H1 (cell line): Measurements from ENCODE around the gene DNAJB11. TPM values are rescaled to one million over a fixed set of nuclear protein-coding genes. Genes with fewer than 3 reads are reported as not detected.
A peak's percentile ranks its signal among the peaks of the same experiment; 100 is the strongest.

Experiments used
- CTCF ChIA-PET: fragments of 300-600 bp; sonication (Branson Sonifier 250); formaldehyde crosslinking; loops from one replicate; lab custom pipeline; 2021; ENCODE audit not compliant: partially characterized antibody; lab: Charles Lee
- POLR2A ChIA-PET: fragments of 300-600 bp; sonication (Branson Sonifier 250); formaldehyde crosslinking; loops from one replicate; lab custom pipeline; 2021; ENCODE audit warnings: inconsistent platforms; ENCODE audit not compliant: partially characterized antibody; lab: Charles Lee
- DNase-seq, 2 experiments: peaks; one replicate each; pipeline versions ENCODE4 v3.0.0 to v3.0.0-alpha.2; 2010 to 2022; ENCODE audit warnings: low spot score in 2 of 2, low read depth in 1 of 2, mixed read lengths in 1 of 2
- FAIRE-seq: peaks from 2 replicates; lab custom pipeline; 2011; peaks lifted over from hg19 to GRCh38; lab: Jason Lieb, UNC
- H2AFZ ChIP-seq: 2 replicates; pipeline ENCODE4 v1.8.1; 2012; ENCODE audit warnings: low read length, inconsistent platforms
- H2AK5ac ChIP-seq: 2 replicates; pipeline ENCODE4 v1.6.1; 2013; ENCODE audit warnings: low read depth, low read length
- H2BK120ac ChIP-seq: replicated peaks from 2 replicates; pipeline ENCODE3; 2013; ENCODE audit warnings: low read depth, low read length, inconsistent platforms
- H2BK12ac ChIP-seq: 2 replicates; pipeline ENCODE4 v1.6.1; 2013; ENCODE audit warnings: low read depth, low read length
- H2BK15ac ChIP-seq: 2 replicates; pipeline ENCODE4 v1.6.1; 2013; ENCODE audit warnings: low read length
- H2BK20ac ChIP-seq: 2 replicates; pipeline ENCODE4 v1.6.1; 2013; ENCODE audit warnings: low read length
- H2BK5ac ChIP-seq: 2 replicates; pipeline ENCODE4 v1.6.1; 2013; ENCODE audit warnings: low read depth, low read length
- H3K14ac ChIP-seq: 2 replicates; pipeline ENCODE4 v1.6.1; 2013; ENCODE audit warnings: inconsistent platforms; ENCODE audit not compliant: insufficient read length
- H3K18ac ChIP-seq: 2 replicates; pipeline ENCODE4 v1.6.1; 2013; ENCODE audit warnings: low read length; ENCODE audit errors: extremely low read depth
- H3K23ac ChIP-seq: 2 replicates; pipeline ENCODE4 v1.6.1; 2013; ENCODE audit warnings: inconsistent platforms; ENCODE audit not compliant: insufficient read length
- H3K23me2 ChIP-seq: 2 replicates; pipeline ENCODE4 v1.6.1; 2013; ENCODE audit warnings: low read depth, low read length
- H3K27ac ChIP-seq: 2 replicates; pipeline ENCODE4 v1.6.1; 2011; ENCODE audit warnings: low read depth, low read length, inconsistent platforms
- H3K27me3 ChIP-seq, 4 experiments: replicated peaks in 1 of 4; 1 replicate in 1 of 4; 2 replicates in 3 of 4; pipeline versions ENCODE4 v1.6.1 to v1.8.1; 2011 to 2013; ENCODE audit warnings: low read length in 3 of 4, mild to moderate bottlenecking in 3 of 4, inconsistent platforms in 2 of 4, mixed read lengths in 2 of 4, moderate library complexity in 1 of 4; ENCODE audit not compliant: control insufficient read depth in 3 of 4, insufficient read depth in 3 of 4; ENCODE audit errors: extremely low read depth in 1 of 4
- H3K36me3 ChIP-seq, 4 experiments: 2 replicates each; pipeline versions ENCODE4 v1.6.1 to v1.8.1; 2011 to 2013; ENCODE audit warnings: mild to moderate bottlenecking in 4 of 4, low read length in 3 of 4, moderate library complexity in 2 of 4, control low read depth in 1 of 4, inconsistent platforms in 1 of 4; ENCODE audit not compliant: insufficient read depth in 4 of 4, control insufficient read depth in 2 of 4
- H3K4ac ChIP-seq: replicated peaks from 2 replicates; pipeline ENCODE3; 2013; ENCODE audit warnings: low read length, low read depth, mixed read lengths, inconsistent platforms; ENCODE audit not compliant: insufficient read length
- H3K4me1 ChIP-seq, 4 experiments: replicated peaks in 1 of 4; 1 replicate in 1 of 4; 2 replicates in 3 of 4; pipeline versions ENCODE4 v1.6.1 to v1.8.1; 2011 to 2013; ENCODE audit warnings: low read length in 3 of 4, inconsistent platforms in 2 of 4, mixed read lengths in 1 of 4; ENCODE audit not compliant: insufficient read depth in 4 of 4, control insufficient read depth in 3 of 4
- H3K4me2 ChIP-seq, 2 experiments: 2 replicates each; pipeline versions ENCODE4 v1.6.1 to v1.8.1; 2011 to 2013; ENCODE audit warnings: low read depth in 2 of 2, low read length in 2 of 2, control low read depth in 1 of 2, inconsistent platforms in 1 of 2, mild to moderate bottlenecking in 1 of 2; ENCODE audit not compliant: insufficient read depth in 1 of 2
- H3K4me3 ChIP-seq, 4 experiments: fragments of 200-600, 300-600 bp in 1 of 4; sonication (generic), shearing (Covaris generic), sonication (Bioruptor Twin) in 1 of 4; 2 replicates each; pipeline versions ENCODE4 v1.5.1 to v1.8.1; 2011 to 2016; ENCODE audit warnings: low read length in 4 of 4, low read depth in 3 of 4, control low read depth in 2 of 4, inconsistent platforms in 2 of 4, mild to moderate bottlenecking in 2 of 4, mixed read lengths in 1 of 4, moderate library complexity in 1 of 4; ENCODE audit not compliant: insufficient read depth in 2 of 4; ENCODE audit errors: extremely low read depth in 1 of 4
- H3K56ac ChIP-seq: replicated peaks from 2 replicates; pipeline ENCODE3; 2013; ENCODE audit warnings: low read depth, mild to moderate bottlenecking, mixed read lengths, low read length, inconsistent platforms; ENCODE audit not compliant: insufficient read length
- H3K79me1 ChIP-seq: 2 replicates; pipeline ENCODE4 v1.6.1; 2013; ENCODE audit warnings: low read depth, low read length, control low read depth
- H3K79me2 ChIP-seq, 2 experiments: 2 replicates each; pipeline versions ENCODE4 v1.6.1 to v1.8.1; 2012 to 2013; ENCODE audit warnings: low read length in 2 of 2, mild to moderate bottlenecking in 2 of 2, inconsistent platforms in 1 of 2; ENCODE audit not compliant: insufficient read depth in 2 of 2, control insufficient read depth in 1 of 2
- H3K9ac ChIP-seq, 4 experiments: replicated peaks in 1 of 4; 1 replicate in 1 of 4; 2 replicates in 3 of 4; pipeline versions ENCODE4 v1.6.1 to v1.8.1; 2011 to 2013; ENCODE audit warnings: low read depth in 3 of 4, low read length in 3 of 4, control low read depth in 2 of 4, mild to moderate bottlenecking in 2 of 4, moderate library complexity in 2 of 4, inconsistent platforms in 1 of 4; ENCODE audit errors: extremely low read depth in 1 of 4
- H3K9me3 ChIP-seq, 2 experiments: 2 replicates each; pipeline versions ENCODE4 v1.6.1 to v1.8.1; 2012 to 2013; ENCODE audit warnings: mild to moderate bottlenecking in 2 of 2, moderate library complexity in 2 of 2, control low read depth in 1 of 2, inconsistent platforms in 1 of 2, low read depth in 1 of 2, low read length in 1 of 2, mixed read lengths in 1 of 2; ENCODE audit not compliant: insufficient read depth in 2 of 2
- H4K20me1 ChIP-seq, 2 experiments: replicated peaks in 1 of 2; 2 replicates each; pipeline versions ENCODE3 to v1.8.1; 2011 to 2013; ENCODE audit warnings: inconsistent platforms in 2 of 2, low read length in 2 of 2, mild to moderate bottlenecking in 1 of 2; ENCODE audit not compliant: insufficient read depth in 2 of 2, control insufficient read depth in 1 of 2
- H4K5ac ChIP-seq: 2 replicates; pipeline ENCODE4 v1.6.1; 2013; ENCODE audit warnings: low read length, low read depth, mixed read lengths, inconsistent platforms; ENCODE audit not compliant: insufficient read length
- H4K8ac ChIP-seq: 2 replicates; pipeline ENCODE4 v1.8.0; 2013; ENCODE audit warnings: mild to moderate bottlenecking, moderate library complexity, low read length, inconsistent platforms; ENCODE audit not compliant: insufficient read depth; ENCODE audit errors: extremely low read depth
- H4K91ac ChIP-seq: replicated peaks from 2 replicates; pipeline ENCODE3; 2013; ENCODE audit warnings: low read length, mixed read lengths, inconsistent platforms; ENCODE audit not compliant: insufficient read length
- PHF8 ChIP-seq: fragments of 200-600 bp; sonication (generic); conservative IDR thresholded peaks from 2 replicates; pipeline ENCODE4 v1.7.1; 2012; ENCODE audit warnings: low read depth, mild to moderate bottlenecking, inconsistent platforms, low read length, moderate library complexity
- SP1 ChIP-seq: IDR thresholded peaks from 2 replicates; pipeline ENCODE4 v1.6.1; 2011; ENCODE audit warnings: low read depth, low read length
- WGBS, 2 experiments: shearing (Covaris generic) in 1 of 2; methylation state at CpG; one replicate each; pipeline versions ENCODE4 v1.1.6 to v1.1.7; 2013 to 2015; ENCODE audit warnings: low lambda C conversion rate in 2 of 2, mixed read lengths in 2 of 2, inconsistent platforms in 1 of 2, low coverage in 1 of 2, missing lambda C conversion rate in 1 of 2; ENCODE audit not compliant: insufficient replicate concordance in 2 of 2, insufficient coverage in 1 of 2, insufficient read length in 1 of 2; ENCODE audit errors: extremely low coverage in 1 of 2, missing lambda C conversion rate in 1 of 2; 5-methylcytosine and 5-hydroxymethylcytosine counted together
- polyA plus RNA-seq, 7 experiments: library from polyadenylated mRNA; depleted of rRNA in 3 of 7; stranded (reverse) in 5 of 7; unstranded in 2 of 7; fragments of >200 nt in 5 of 7; fragments of 200-250 nt in 2 of 7; gene quantifications; 1 replicate in 5 of 7; 2 replicates in 1 of 7; 4 replicates in 1 of 7; pipeline versions ENCODE4 v1.2.1 to v1.2.3, GENCODE V29; 2011 to 2013; ENCODE audit warnings: missing spikeins in 2 of 7, mixed read lengths in 2 of 7
- total RNA-seq: library from RNA; stranded (reverse); fragmentation: NEBNext Ultra II Directional; extraction: Animal tissue kit (Norgen Biotek cat#: 25700); gene quantifications from 2 replicates; pipeline ENCODE4 v1.2.1, GENCODE V29; 2021
- TF ChIP-seq, protein P1 (sequence below): IDR thresholded peaks from 2 replicates; pipeline ENCODE4 v1.6.1; 2012; ENCODE audit warnings: inconsistent platforms

DNAJB11 gene
- total and polyA plus RNA-seq, 2 of the 8 experiments (the other 6 are each of a cell fraction or from before 2014, with no cell fraction given), result 14.6 to 63.9 TPM

GRCh38 chr3:186594591-186595113 lies 24.1 kb downstream of the DNAJB11 start:
- Histone ChIP-seq H3K36me3 (no peaks in the 10 kb centered on the region), H2BK15ac (no peak overlapping the region), H3K18ac (no peak overlapping the region), H2AK5ac (no peak overlapping the region), H3K4me1 (no peaks in the 10 kb centered on the region), H3K79me1 (no peaks in the 10 kb centered on the region; the same call in 1 of the 2 replicates), H3K79me2 (no peaks in the 10 kb centered on the region), H3K9me3 (no peaks in the 10 kb centered on the region), H3K23ac (no peak overlapping the region), H3K4me3 (no peak overlapping the region), H3K56ac (no peak overlapping the region), H3K23me2 (no peaks in the 10 kb centered on the region), H4K91ac (no peak overlapping the region), H2BK120ac (no peak overlapping the region), H3K4me2 (no peak overlapping the region), H4K5ac (no peak overlapping the region), H3K27ac (no peak overlapping the region), H4K20me1 (no peaks in the 10 kb centered on the region), H2BK20ac (no peak overlapping the region), H3K27me3 (no peaks in the 10 kb centered on the region; a peak in 1 of 7 replicates), H4K8ac (peak overlapping the region; percentile 57), H3K14ac (no peak overlapping the region), H2BK12ac (no peak overlapping the region), H3K9ac (no peak overlapping the region), H2BK5ac (no peak overlapping the region), H2AFZ (0 out of 2 replicates have a peak overlapping the region, but pooled peaks have one; percentile 6), H3K4ac (no peak overlapping the region)
- no peak for FAIRE-seq
- ChIA-PET CTCF (interaction anchor here (0.7 to 23.7 kb wide), 6 partner anchors 8 to 214 kb away, joined by 3 to 333 read pairs (median 3); partner anchors contain the start of gene AHSG), POLR2A (interaction anchor here (10.2 kb wide), 1 partner anchor 190 kb away, joined by 85 read pairs; the partner anchor contains the start of gene EIF4A2)
- TF ChIP-seq PHF8 (no peak), SP1 (no peak)
- TF ChIP-seq, protein P1, sequence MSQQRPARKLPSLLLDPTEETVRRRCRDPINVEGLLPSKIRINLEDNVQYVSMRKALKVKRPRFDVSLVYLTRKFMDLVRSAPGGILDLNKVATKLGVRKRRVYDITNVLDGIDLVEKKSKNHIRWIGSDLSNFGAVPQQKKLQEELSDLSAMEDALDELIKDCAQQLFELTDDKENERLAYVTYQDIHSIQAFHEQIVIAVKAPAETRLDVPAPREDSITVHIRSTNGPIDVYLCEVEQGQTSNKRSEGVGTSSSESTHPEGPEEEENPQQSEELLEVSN, result no peak
- WGBS, 2 experiments, result 88% methylated on average over 6 of the region's 6 CpGs; no CpG with 5 or more reads in 1 of the 2 experiments
- DNase-seq, result no peak
